B cell (primary cell): ENCODE measurements around the gene PSD4. TPM values are rescaled to one million over a fixed set of nuclear protein-coding genes. Genes with fewer than 3 reads are reported as not detected.

ENCODE experiments used
- ATAC-seq: fragments of 200-7000 bp; cut with Tn5 transposase; one replicate; pipeline ENCODE4 v1.10.0; 2021; ENCODE audit warnings: low read depth, mild to moderate bottlenecking, moderate number of reproducible peaks, moderate library complexity
- CTCF ChIA-PET: fragments of 350-600 bp; sonication (Branson Sonifier 250); formaldehyde crosslinking; loops from one replicate; lab custom pipeline; 2021; ENCODE audit warnings: antibody characterized with exemption, inconsistent platforms; lab: Charles Lee
- POLR2A ChIA-PET: fragments of 350-600 bp; sonication (Branson Sonifier 250); formaldehyde crosslinking; loops from one replicate; lab custom pipeline; 2021; ENCODE audit warnings: antibody characterized with exemption; lab: Charles Lee
- DNase-seq: peaks from one replicate; pipeline ENCODE4 v3.0.0; 2013
- H2AFZ ChIP-seq: 2 replicates; pipeline ENCODE4 v1.6.1; 2012; ENCODE audit warnings: mild to moderate bottlenecking, low read depth, low read length; ENCODE audit not compliant: insufficient read depth, poor library complexity, severe bottlenecking
- H3K27ac ChIP-seq, 2 donors: 1 replicate in 1 of 2; 2 replicates in 1 of 2; pipeline ENCODE4 v1.5.1; 2012 to 2013; ENCODE audit warnings: low read length in 2 of 2, mild to moderate bottlenecking in 2 of 2, moderate library complexity in 1 of 2
- H3K27me3 ChIP-seq, 4 experiments: fragments of 200-600 bp in 1 of 4; sonication (generic) in 1 of 4; replicated peaks in 1 of 4; 1 replicate in 2 of 4; 2 replicates in 2 of 4; pipeline versions ENCODE4 v1.6.1 to v1.7.0; 2013 to 2016; ENCODE audit warnings: low read length in 3 of 4, mild to moderate bottlenecking in 2 of 4, mixed read lengths in 1 of 4, moderate library complexity in 1 of 4; ENCODE audit not compliant: insufficient read depth in 4 of 4, control insufficient read depth in 3 of 4; ENCODE audit errors: control extremely low read depth in 1 of 4
- H3K36me3 ChIP-seq, 2 experiments: replicated peaks in 1 of 2; 1 replicate in 1 of 2; 2 replicates in 1 of 2; pipeline versions ENCODE4 v1.6.1 to v1.7.1; 2013; ENCODE audit warnings: low read length in 1 of 2; ENCODE audit not compliant: insufficient read depth in 2 of 2, control insufficient read depth in 1 of 2; ENCODE audit errors: control extremely low read depth in 1 of 2, extremely low read depth in 1 of 2
- H3K4me1 ChIP-seq, 2 donors: fragments of 200-600 bp in 1 of 2; sonication (generic) in 1 of 2; 1 replicate in 1 of 2; 2 replicates in 1 of 2; pipeline versions ENCODE4 v1.5.1 to v1.6.1; 2013 to 2017; ENCODE audit warnings: low read length in 2 of 2; ENCODE audit not compliant: control insufficient read depth in 2 of 2, insufficient read depth in 2 of 2
- H3K4me2 ChIP-seq: replicated peaks from 2 replicates; pipeline ENCODE3; 2012; ENCODE audit warnings: mild to moderate bottlenecking, low read depth, low read length; ENCODE audit not compliant: poor library complexity, severe bottlenecking
- H3K4me3 ChIP-seq, 5 experiments: fragments of 200-600 bp in 1 of 5; sonication (generic) in 1 of 5; 1 replicate in 3 of 5; 2 replicates in 2 of 5; pipeline versions ENCODE4 v1.5.1 to v1.7.0; 2011 to 2016; ENCODE audit warnings: low read length in 4 of 5, mild to moderate bottlenecking in 4 of 5, low read depth in 2 of 5, control low read depth in 1 of 5, moderate library complexity in 1 of 5; ENCODE audit not compliant: insufficient read depth in 1 of 5; ENCODE audit errors: control extremely low read depth in 1 of 5, extremely low read depth in 1 of 5
- H3K79me2 ChIP-seq: fragments of 200-600 bp; sonication (generic); one replicate; pipeline ENCODE4 v1.6.0; 2016; ENCODE audit warnings: low read length; ENCODE audit not compliant: control insufficient read depth, insufficient read depth
- H3K9ac ChIP-seq: fragments of 200-600 bp; sonication (generic); 2 replicates; pipeline ENCODE4 v1.6.1; 2017; ENCODE audit warnings: mild to moderate bottlenecking, low read length, moderate library complexity
- H3K9me3 ChIP-seq, 3 donors: one replicate each; pipeline versions ENCODE4 v1.6.1 to v1.7.1; 2013; ENCODE audit warnings: low read length in 2 of 3; ENCODE audit not compliant: control insufficient read depth in 2 of 3, insufficient read depth in 1 of 3; ENCODE audit errors: control extremely low read depth in 1 of 3
- H4K20me1 ChIP-seq: 2 replicates; pipeline ENCODE4 v1.6.0; 2012; ENCODE audit warnings: mild to moderate bottlenecking, low read length; ENCODE audit not compliant: insufficient read depth, control insufficient read depth, poor library complexity, severe bottlenecking
- H3K27ac Mint-ChIP-seq: one replicate; pipeline ENCODE4 v1.8.0; 2021; ENCODE audit warnings: mixed read lengths
- H3K27me3 Mint-ChIP-seq: one replicate; pipeline ENCODE4 v1.8.0; 2021; ENCODE audit warnings: mixed read lengths
- H3K4me1 Mint-ChIP-seq: one replicate; pipeline ENCODE4 v1.8.0; 2021; ENCODE audit warnings: mixed read lengths
- H3K4me3 Mint-ChIP-seq: one replicate; pipeline ENCODE4 v1.8.0; 2021; ENCODE audit warnings: mixed read lengths
- H3K9me3 Mint-ChIP-seq: one replicate; pipeline ENCODE4 v1.8.0; 2022; ENCODE audit warnings: mixed read lengths; ENCODE audit not compliant: insufficient read depth
- CTCF ChIP-seq: fragments of 200-600 bp; IDR thresholded peaks from one replicate; pipeline ENCODE4 v1.8.0; 2022; ENCODE audit warnings: antibody characterized with exemption, mild to moderate bottlenecking
- EZH2 ChIP-seq: IDR thresholded peaks from 2 replicates; pipeline ENCODE4 v1.6.1; 2012; ENCODE audit warnings: borderline replicate concordance, low read depth, mild to moderate bottlenecking, moderate library complexity, low read length; ENCODE audit not compliant: insufficient read depth, poor library complexity, severe bottlenecking
- WGBS: methylation state at CpG from one replicate; pipeline ENCODE4 v1.1.5; 2013; ENCODE audit warnings: missing lambda C conversion rate; ENCODE audit not compliant: insufficient coverage; 5-methylcytosine and 5-hydroxymethylcytosine counted together
- intact Hi-C: fragments of 100-400 bp; cut with micrococcal nuclease; formaldehyde crosslinking; loops from one replicate; pipeline ENCODE4 v1.10.0; 2022
- polyA plus RNA-seq: library from polyadenylated mRNA; depleted of rRNA; stranded (reverse); fragments of >200 nt; gene quantifications from 2 replicates; pipeline ENCODE4 v1.2.3, GENCODE V29; 2012
- total RNA-seq, 2 donors: library from RNA; stranded (reverse); fragments of 120-200 nt in 1 of 2; gene quantifications; 1 replicate in 1 of 2; 2 replicates in 1 of 2; pipeline versions ENCODE4 v1.2.3 to v1.2.4, GENCODE V29; 2013 to 2022

PSD4 gene
- total and polyA plus RNA-seq, 2 donors (not counting 1 experiment from before 2014, with no cell fraction given) = 87.1 to 203 TPM

- DNase-seq (no peak), ATAC-seq (no peak)
- Histone ChIP-seq H2AFZ (no peak overlapping the region), H3K27me3 (peaks cover 0 to 5% (median 0%) of the 10 kb centered on the region in 4 experiments), H3K79me2 (no peaks in the 10 kb centered on the region), H4K20me1 (no peaks in the 10 kb centered on the region), H3K36me3 (no peaks in the 10 kb centered on the region), H3K4me3 (no peak overlapping the region), H3K9ac (no peak overlapping the region), H3K4me2 (no peak overlapping the region), H3K9me3 (no peaks in the 10 kb centered on the region), H3K27ac (no peak overlapping the region), H3K4me1 (peaks cover 6 to 10% of the 10 kb centered on the region in 2 donors)
- Mint-ChIP-seq H3K27me3 (peaks cover 20% of the 10 kb centered on the region), H3K27ac (no peak overlapping the region), H3K4me1 (peaks cover 15% of the 10 kb centered on the region), H3K9me3 (no peaks in the 10 kb centered on the region), H3K4me3 (no peak overlapping the region)
- ChIA-PET POLR2A (no interaction called here), CTCF (interaction anchor here (0.6 to 10.9 kb wide), 8 partner anchors 12 to 572 kb away, joined by 3 to 147 read pairs (median 4); no protein-coding TSS in a partner anchor)
- TF ChIP-seq CTCF (no peak), EZH2 (no peak)
- 100% methylated on average over 1 of the region's 4 CpGs for WGBS
- intact Hi-C loops = no loop called here
Observed at GRCh38 chr2:113255140-113256070, 81.6 kb downstream of the PSD4 start.
